ENCODE measurements around the gene TMTC1.

The TMTC1 gene

DNA sequence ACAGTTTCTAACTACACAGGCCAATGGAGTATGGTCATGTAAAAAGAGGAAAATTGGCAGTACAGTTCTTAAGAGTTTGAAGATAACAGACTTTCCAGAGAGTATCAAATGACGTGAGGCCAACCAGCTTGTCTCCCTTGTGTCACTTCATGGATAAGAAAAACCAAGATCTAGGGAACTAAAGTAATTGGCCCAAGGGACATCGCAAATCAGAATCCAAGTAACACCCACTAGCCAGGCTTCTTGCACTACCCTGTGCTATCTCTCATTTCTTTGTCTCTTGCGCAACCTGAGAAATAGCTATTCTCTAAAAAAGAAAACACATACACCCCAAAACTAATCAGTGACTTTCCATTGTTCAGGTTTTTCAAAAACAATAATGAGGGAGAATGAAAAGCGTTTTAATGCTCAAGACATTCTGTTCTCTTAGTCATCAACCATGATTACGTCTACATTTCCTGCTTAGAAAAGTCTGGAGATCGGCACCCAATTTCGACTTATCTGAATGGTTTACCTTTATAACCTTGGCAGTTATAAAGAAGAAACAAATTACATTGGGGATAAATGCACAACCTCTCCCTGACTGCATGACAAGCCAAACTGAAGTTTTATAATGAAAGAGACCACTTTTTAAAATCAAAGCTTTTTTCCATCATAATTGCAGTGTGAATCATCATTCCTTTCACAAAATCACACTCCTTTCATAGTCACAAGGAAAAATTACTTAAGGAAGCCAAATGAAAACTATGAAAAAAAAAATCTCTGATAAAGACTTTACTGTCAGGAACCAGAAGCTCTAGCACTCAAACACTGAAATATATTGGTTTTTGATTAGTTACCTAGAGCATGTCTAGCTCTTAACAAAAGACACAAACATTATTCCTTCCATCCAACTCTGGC lies 42.1 kb downstream of the TMTC1 start:
- DNase-seq, result no peak

DNA sequence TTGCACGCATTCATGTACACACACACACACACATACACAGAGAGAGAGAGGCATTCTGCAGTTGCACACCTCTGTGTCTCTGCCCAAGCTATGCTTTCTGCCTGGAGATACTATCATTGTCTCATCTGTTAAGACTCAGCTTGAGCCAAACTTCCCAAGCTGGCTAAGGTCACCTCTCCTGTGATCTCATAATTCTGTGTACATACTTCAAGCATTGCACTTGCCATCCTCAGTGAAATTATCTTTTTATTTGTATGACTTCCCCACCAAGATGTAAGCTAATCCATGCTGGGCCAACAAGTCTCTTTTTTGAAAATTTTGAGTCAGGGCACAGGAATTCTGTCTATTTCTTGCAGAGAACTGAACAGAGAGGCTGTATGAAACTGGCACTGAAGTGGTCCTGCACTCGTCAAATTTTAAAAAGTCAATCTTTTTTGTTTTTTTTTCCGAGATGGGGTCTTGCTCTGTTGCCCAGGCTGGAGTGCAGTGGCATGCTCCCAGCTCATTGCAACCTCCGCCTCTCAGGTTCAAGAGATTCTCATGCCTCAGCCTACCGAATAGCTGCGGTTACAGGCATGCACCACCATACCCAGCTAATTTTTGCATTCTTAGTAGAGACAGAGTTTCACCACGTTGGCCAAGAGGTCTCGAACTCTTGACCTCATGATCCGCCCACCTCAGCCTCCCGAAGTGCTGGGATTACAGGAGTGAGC lies 44.3 kb downstream of the TMTC1 start:
- no peak for DNase-seq

GRCh38 chr12:29738365-29738764 lies 45.4 kb downstream of the TMTC1 start:
- DNase-seq, result no peak

GRCh38 chr12:29737644-29738043 lies 46.1 kb downstream of the TMTC1 start:
- DNase-seq, result no peak

- DNase-seq, result no peak
Measured at GRCh38 chr12:29735604-29736003, 48.1 kb downstream of the TMTC1 start.

GRCh38 chr12:29734734-29735133 lies 49.0 kb downstream of the TMTC1 start:
- no peak for DNase-seq

GRCh38 chr12:29734305-29734704 lies 49.4 kb downstream of the TMTC1 start:
- DNase-seq, result no peak

DNA sequence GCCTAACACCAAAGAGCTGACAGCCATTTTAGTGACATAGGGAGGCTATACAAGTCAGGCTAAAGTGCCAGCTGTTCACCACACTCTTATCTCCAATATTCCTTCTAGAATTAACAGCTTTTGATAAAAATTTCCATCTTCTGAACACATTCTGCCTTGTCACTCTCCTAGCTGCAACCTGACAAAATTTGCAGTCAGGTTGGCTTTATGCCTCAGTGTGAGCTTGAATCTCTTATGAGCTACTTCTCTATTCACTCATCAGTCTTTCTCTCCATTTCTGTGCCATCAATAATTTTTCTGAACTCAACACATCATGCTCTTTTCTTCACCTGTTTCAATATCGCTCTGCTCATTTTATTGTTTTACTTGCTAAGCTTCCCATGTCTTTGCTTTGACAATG lies 50.2 kb downstream of the TMTC1 start:
- no peak for DNase-seq

GRCh38 chr12:29733060-29733459 lies 50.7 kb downstream of the TMTC1 start:
- no peak for DNase-seq

GRCh38 chr12:29732593-29732992 lies 51.1 kb downstream of the TMTC1 start:
- no peak for DNase-seq

GRCh38 chr12:29732191-29732590 lies 51.6 kb downstream of the TMTC1 start:
- DNase-seq, result no peak

GRCh38 chr12:29731591-29731990 lies 52.2 kb downstream of the TMTC1 start:
- no peak for DNase-seq

DNA sequence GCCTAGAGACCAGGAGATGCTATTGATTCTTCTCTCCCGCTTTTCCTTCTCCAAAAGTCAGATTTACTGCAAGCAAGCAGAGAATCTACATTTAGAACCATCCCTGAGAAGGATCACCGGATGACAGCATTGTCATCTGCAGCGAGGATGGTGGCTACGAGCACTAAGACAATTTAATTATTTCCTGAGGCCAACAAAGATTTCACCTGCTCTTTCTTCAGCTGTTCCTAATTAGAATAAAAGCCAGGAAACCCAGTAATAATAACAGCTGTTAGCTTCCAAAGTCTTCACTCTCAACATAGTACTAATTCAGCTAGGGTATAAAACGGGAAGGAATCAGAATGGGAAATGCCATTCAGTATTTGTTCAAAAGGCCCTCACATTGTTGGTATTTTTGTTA lies 53.3 kb downstream of the TMTC1 start:
- DNase-seq, result no peak

GRCh38 chr12:29728030-29728429 lies 55.7 kb downstream of the TMTC1 start:
- no peak for DNase-seq

DNA sequence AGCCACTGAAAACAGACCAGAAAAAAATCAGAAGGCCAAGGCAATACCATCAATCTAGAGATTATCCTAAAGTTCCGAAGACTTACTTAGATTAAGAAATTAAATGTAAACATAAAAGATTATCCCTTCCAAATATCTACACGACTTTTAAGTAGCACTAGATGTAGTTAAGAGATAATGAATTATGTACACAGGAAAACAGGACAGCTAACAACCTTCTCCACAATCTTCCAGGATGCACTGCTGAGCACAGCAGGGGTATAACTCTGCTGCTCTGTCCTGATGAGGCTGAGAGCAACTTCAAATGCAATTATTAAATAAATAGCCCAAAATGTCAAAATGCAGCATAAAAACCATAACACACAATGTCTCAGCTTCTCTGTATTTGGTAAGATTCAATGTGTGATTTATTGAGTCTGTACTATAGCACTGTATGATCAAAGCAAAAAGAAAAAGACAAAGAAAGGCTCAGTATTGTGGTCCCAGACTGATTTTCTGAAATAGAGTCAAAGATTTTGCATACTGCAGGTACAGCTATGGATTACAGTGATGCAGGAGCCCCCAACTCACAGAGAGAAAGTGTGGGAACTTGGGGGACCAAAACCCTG lies 56.9 kb downstream of the TMTC1 start:
- no peak for DNase-seq

GRCh38 chr12:29726321-29726692 lies 57.4 kb downstream of the TMTC1 start:
- no peak for DNase-seq

DNA sequence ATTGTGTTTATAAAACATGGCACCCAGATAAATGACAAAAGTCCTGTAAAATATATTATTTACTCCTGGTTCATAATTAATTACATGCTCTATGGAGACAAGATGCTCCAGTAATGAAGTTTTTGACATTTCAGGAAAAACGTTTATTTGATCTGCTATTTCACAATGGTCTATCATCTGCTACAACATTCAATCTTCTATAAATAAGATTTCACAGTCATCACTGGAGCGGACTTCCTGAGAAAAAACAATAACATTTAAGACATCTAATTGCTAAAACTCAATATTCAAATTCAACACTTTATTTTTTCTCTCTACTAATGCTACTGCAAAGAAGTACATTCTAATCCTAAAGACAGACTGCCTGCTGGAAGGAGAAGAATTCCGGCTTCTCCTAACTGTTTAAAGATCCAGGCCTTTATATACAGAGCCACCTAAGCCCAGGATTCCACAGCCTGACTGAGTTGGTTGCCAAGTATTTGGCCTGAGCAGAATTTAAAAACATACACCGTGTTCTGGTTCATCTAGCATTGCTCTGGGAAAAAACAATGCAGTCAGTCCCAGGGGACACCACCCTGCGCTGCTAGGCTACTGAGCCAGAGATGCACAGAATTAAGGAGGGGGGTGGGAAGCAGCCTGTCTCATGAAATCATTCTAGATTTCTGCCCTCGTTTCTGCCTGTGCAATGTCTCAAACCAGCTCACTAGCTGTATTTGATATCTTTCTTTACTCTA lies 58.0 kb downstream of the TMTC1 start:
- DNase-seq, result peak in 28 of 56 donors; percentile 4 to 61 (median 13)

GRCh38 chr12:29722164-29722563 lies 61.6 kb downstream of the TMTC1 start:
- DNase-seq, result no peak

GRCh38 chr12:29719381-29719780 lies 64.4 kb downstream of the TMTC1 start:
- DNase-seq, result no peak

- DNase-seq, result no peak
Measured at GRCh38 chr12:29717540-29718100, 66.1 kb downstream of the TMTC1 start.

DNA sequence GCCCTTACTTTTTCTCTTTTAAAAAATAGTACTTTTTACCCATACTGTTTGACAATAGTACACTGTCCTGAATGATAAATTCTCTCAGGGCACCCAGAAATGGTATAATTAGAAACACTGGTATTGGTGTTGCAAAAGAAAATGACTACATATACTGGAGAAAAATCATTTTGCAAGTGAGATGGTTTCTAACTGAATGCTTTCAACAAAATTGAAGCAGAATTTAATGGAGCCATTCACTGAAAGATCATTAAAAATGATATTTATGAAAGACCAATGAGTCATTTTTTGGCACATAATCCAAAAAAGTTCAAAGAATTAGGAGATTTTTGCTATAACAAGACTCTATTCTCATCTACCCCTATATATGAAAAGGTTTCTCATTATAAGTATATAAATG lies 68.8 kb downstream of the TMTC1 start:
- no peak for DNase-seq

All from amygdala (tissue), 56 donors.